Ectodermal cell (in vitro differentiated cells): Measurements from ENCODE around the gene ADAMTS6.

Source experiments
- H3K27ac ChIP-seq: 2 replicates; pipeline ENCODE4 v1.7.0; 2013; ENCODE audit warnings: mild to moderate bottlenecking, low read depth, low read length; ENCODE audit not compliant: insufficient read depth, poor library complexity, severe bottlenecking
- H3K27me3 ChIP-seq: 2 replicates; pipeline ENCODE4 v1.7.0; 2013; ENCODE audit warnings: mild to moderate bottlenecking, low read length; ENCODE audit not compliant: insufficient read depth, control insufficient read depth, poor library complexity, severe bottlenecking
- H3K36me3 ChIP-seq: one replicate; pipeline ENCODE4 v1.7.0; 2013; ENCODE audit warnings: low read length; ENCODE audit not compliant: control insufficient read depth, insufficient read depth
- H3K4me1 ChIP-seq: one replicate; pipeline ENCODE4 v1.7.0; 2013; ENCODE audit warnings: low read length; ENCODE audit not compliant: control insufficient read depth, insufficient read depth
- H3K4me3 ChIP-seq: 2 replicates; pipeline ENCODE4 v1.7.0; 2013; ENCODE audit warnings: low read depth, low read length, control low read depth; ENCODE audit not compliant: insufficient read depth
- H3K9me3 ChIP-seq: 2 replicates; pipeline ENCODE4 v1.7.0; 2013; ENCODE audit warnings: mild to moderate bottlenecking, low read length, moderate library complexity; ENCODE audit not compliant: control insufficient read depth
- WGBS, 2 experiments: methylation state at CpG; one replicate each; pipeline ENCODE4 v1.1.7; 2013; ENCODE audit warnings: missing lambda C conversion rate in 2 of 2; 5-methylcytosine and 5-hydroxymethylcytosine counted together

ADAMTS6 gene

DNA sequence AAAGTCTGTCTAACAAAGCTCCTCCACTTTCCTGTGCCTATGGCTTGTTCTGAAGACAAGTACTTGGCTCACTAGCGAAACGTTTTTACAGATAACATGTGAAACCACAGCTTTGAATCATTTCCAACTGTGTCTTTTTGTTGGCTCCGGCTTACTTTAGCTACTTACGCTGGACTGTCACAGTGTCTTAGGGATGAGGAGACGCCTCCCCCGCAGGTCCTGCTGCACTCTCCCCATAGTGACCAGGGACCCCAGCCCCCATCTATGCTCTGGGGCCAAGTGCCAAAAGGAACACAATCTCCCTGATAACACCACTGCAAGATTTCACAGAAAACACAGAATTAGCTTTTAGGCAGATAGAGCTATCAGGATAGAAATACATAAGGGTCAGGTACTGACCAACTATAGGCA lies 219.1 kb downstream of the ADAMTS6 start:
- Histone ChIP-seq H3K27me3 (no peaks in the 10 kb centered on the region), H3K27ac (no peak overlapping the region), H3K4me3 (no peak overlapping the region), H3K4me1 (peaks cover 11% of the 10 kb centered on the region), H3K36me3 (no peaks in the 10 kb centered on the region), H3K9me3 (no peaks in the 10 kb centered on the region)
- WGBS, 2 experiments, result 58 to 65% methylated on average over 6 of the region's 6 CpGs

DNA sequence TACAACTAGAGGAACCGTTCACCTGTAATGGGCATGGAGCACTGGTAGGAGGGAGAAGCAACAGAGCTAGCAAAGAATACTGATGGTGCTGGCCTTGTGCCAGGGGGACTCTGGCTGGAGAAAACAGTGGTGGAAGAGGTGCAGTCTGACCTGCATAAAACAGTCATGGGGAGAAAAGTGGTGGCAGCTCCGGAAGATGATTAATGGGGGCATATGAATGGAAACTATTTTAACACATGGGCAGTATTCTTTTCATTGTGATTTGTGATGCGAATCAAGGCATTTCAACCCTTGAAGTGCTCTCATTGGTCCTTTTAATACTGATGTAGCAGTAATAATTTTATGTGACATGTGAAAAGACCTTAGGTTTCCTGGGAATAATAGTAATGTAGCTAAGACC lies 219.6 kb downstream of the ADAMTS6 start:
- 95 to 98% methylated on average over 3 of the region's 3 CpGs for WGBS, 2 experiments

DNA sequence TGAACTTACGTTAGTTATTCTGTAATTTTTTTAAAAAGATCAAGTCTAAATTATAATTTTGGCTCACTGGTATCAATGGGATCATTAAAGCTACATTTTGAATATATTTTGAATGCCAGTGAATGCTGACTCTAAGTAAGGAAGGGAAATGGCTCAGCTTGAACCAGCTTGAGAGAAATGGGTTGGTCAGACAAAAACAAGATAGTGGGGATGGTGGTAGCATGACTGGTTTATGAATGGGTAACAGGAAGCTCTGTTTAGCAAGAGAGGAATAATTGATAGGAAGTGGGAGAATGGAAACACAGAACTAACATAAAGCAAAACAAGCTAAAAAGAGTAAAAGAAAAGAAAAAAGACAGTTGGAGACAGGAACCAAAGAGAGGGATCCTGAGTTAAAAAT lies 220.2 kb downstream of the ADAMTS6 start:
- Histone ChIP-seq H3K27ac (no peak overlapping the region), H3K4me1 (peaks cover 11% of the 10 kb centered on the region), H3K4me3 (no peak overlapping the region), H3K9me3 (no peaks in the 10 kb centered on the region), H3K36me3 (no peaks in the 10 kb centered on the region), H3K27me3 (no peaks in the 10 kb centered on the region)
- 100% methylated on average over 1 of the region's 1 CpG; no CpG with 5 or more reads in 1 of the 2 experiments for WGBS, 2 experiments

More for the DNA sequence above, 219.6 kb downstream of the ADAMTS6 start:
- Histone ChIP-seq H3K36me3 (no peaks in the 10 kb centered on the region), H3K27ac (no peak overlapping the region), H3K4me1 (peaks cover 11% of the 10 kb centered on the region), H3K27me3 (no peaks in the 10 kb centered on the region), H3K4me3 (no peak overlapping the region), H3K9me3 (no peaks in the 10 kb centered on the region)

DNA sequence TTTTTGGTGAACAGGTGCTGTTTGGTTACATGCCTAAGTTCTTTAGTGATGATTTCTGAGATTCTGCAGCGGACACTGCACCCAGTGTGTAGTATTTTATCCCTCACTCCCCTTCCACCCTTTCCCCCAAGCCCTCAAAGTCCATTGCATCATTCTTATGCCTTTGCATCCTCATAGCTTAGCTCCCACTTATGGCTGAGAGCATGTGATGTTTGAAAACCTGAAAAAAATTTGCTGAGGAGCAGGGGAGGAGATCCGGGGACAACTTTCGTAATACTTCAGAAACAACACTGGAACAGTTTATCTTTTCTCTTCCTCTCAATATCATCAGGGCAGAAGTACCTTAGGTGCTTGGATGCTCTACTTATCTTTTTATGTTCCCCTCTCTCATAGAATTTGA lies 226.4 kb downstream of the ADAMTS6 start:
- Histone ChIP-seq H3K4me3 (no peak overlapping the region), H3K36me3 (no peaks in the 10 kb centered on the region), H3K27me3 (no peaks in the 10 kb centered on the region), H3K9me3 (no peaks in the 10 kb centered on the region), H3K27ac (no peak overlapping the region), H3K4me1 (no peaks in the 10 kb centered on the region)
- WGBS, 2 experiments, result 93 to 94% methylated on average over 3 of the region's 3 CpGs

DNA sequence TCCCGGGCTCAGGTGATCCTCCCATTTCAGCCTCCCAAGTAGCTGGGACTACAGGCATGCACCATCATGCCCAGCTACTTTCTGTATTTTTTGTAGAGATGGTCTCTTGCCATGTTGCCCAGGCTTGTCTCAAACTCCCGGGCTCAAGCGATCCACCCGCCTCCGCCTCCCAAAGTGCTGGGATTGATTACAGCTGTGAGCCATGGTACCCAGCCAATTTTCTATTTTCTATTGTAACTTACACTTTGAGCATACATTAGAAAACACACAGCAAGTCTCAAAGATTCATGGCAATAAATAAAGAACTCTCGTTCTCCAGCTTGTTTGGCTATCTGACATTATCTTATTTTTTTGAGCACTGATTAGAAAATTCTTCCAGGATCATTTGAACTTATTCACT lies 228.7 kb downstream of the ADAMTS6 start:
- no peak overlapping the region for H3K27ac ChIP-seq
- 93% methylated on average over 6 of the region's 6 CpGs for WGBS, 2 experiments

DNA sequence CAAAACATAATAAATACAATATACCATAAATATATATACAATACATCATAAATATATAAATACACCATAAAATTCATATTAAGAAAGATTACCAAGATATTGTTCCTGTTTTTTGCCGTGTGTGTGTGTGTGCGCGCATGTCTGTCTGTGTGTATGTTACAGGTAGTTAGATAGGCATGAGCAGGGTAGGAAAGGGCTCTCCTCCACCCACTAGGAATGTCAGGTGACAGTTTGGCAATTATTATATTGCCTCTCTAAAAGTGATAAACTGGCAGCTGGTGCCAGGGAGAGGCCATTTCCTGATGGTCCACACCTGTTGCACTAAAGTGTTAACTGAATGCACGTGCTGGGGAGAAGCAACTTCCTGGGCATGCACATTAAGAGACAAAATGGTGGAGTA lies 232.8 kb downstream of the ADAMTS6 start:
- 93% methylated on average over 4 of the region's 4 CpGs for WGBS, 2 experiments
- Histone ChIP-seq H3K36me3 (no peaks in the 10 kb centered on the region), H3K9me3 (no peaks in the 10 kb centered on the region), H3K27ac (no peak overlapping the region), H3K4me3 (no peak overlapping the region), H3K4me1 (no peaks in the 10 kb centered on the region), H3K27me3 (no peaks in the 10 kb centered on the region)

More for the DNA sequence above, 228.7 kb downstream of the ADAMTS6 start:
- H3K4me3 ChIP-seq, result no peak overlapping the region
- no peaks in the 10 kb centered on the region for H3K27me3 ChIP-seq
- no peaks in the 10 kb centered on the region for H3K9me3 ChIP-seq
- H3K4me1 ChIP-seq, result no peaks in the 10 kb centered on the region
- no peaks in the 10 kb centered on the region for H3K36me3 ChIP-seq

DNA sequence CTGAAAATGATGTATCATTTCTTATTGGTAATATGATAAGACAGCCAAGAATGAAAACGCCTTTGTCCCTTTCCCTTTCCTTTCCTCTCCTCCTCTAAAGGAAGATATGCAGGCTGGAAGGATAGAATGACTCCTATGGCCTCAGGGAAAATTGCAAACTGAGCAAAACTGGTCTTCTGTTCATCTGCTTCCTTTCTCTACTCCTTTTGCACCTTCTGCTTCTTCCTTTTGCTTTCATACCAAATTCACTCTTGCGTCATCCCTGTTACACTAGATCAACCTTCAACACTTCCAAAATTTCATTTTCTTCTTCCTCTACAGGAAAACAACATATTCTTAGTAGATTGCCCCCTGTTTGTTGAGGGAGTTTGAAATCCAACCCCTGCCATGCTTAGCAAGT lies 234.1 kb downstream of the ADAMTS6 start:
- WGBS, 2 experiments, result 92 to 100% methylated on average over 2 of the region's 2 CpGs
- H3K27ac ChIP-seq, result no peak overlapping the region

DNA sequence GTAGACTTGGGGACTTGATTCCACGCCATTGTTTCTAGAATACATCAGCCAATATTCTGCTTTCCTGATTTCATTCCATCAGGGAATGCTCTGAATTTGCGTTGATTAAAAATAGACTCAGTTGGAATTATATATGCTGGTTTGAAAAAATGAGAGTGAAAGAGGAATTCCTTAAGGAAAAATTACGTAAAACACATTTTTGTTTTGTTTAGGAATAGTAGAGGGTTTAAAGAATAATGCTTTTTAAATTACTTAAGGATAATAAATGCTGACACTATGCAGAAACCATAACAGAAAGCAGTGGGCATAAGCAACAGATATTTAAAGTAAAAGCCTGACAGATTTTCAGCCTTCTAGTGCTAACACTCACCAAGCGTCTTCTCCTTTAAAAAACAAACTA lies 235.0 kb downstream of the ADAMTS6 start:
- Histone ChIP-seq H3K4me3 (no peak overlapping the region), H3K9me3 (no peaks in the 10 kb centered on the region), H3K36me3 (no peaks in the 10 kb centered on the region), H3K27ac (no peak overlapping the region), H3K4me1 (no peaks in the 10 kb centered on the region), H3K27me3 (no peaks in the 10 kb centered on the region)
- WGBS, 2 experiments, result 88 to 95% methylated on average over 3 to 4 of the region's 4 CpGs

More for the DNA sequence above, 234.1 kb downstream of the ADAMTS6 start:
- no peak overlapping the region for H3K4me3 ChIP-seq
- no peaks in the 10 kb centered on the region for H3K9me3 ChIP-seq
- no peaks in the 10 kb centered on the region for H3K27me3 ChIP-seq
- H3K36me3 ChIP-seq, result no peaks in the 10 kb centered on the region
- H3K4me1 ChIP-seq, result no peaks in the 10 kb centered on the region

DNA sequence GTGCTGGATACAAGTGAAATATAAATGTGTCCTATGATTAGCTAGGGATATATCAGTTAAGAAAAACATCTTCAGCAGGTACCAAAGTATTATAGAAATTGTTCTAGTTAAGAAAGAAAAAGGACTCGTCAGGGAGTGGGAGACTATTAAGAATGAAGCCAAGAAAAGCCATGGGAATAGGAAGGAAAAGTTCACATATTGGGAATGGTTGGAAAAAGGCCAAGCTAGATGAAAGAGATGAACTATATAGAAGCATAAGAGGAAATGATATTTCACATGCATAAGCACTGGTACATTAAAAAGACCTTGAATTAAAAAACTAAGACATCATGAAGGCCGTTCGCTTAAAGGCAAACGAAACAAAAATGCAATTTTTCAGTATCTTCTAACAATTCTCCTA lies 237.7 kb downstream of the ADAMTS6 start:
- H3K27ac ChIP-seq, result no peak overlapping the region
- H3K4me1 ChIP-seq, result no peaks in the 10 kb centered on the region
- 97 to 98% methylated on average over 4 of the region's 4 CpGs for WGBS, 2 experiments
- no peaks in the 10 kb centered on the region for H3K36me3 ChIP-seq
- H3K4me3 ChIP-seq, result no peak overlapping the region
- H3K9me3 ChIP-seq, result no peaks in the 10 kb centered on the region
- no peaks in the 10 kb centered on the region for H3K27me3 ChIP-seq

DNA sequence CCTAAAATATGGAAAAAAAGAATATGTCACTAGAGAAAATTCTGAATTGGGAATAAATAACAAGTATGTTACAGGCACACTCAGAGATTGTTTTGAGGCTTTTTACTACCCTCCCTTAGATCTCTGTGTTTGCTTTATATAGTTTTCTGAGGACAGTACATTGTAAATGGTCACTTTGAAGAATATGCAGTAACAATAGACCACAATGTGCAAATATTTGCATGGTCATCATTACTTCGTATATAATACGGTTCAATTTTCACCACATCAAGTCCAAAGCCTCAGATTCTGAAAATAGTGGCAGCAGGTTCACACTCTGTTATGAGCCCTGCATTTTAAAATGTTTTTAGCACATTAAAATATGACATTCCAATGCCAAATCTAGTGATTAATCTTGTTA lies 238.6 kb downstream of the ADAMTS6 start:
- Histone ChIP-seq H3K36me3 (no peaks in the 10 kb centered on the region), H3K4me3 (no peak overlapping the region), H3K27me3 (no peaks in the 10 kb centered on the region), H3K27ac (no peak overlapping the region), H3K9me3 (no peaks in the 10 kb centered on the region), H3K4me1 (no peaks in the 10 kb centered on the region)
- 89 to 96% methylated on average over 2 of the region's 2 CpGs for WGBS, 2 experiments

DNA sequence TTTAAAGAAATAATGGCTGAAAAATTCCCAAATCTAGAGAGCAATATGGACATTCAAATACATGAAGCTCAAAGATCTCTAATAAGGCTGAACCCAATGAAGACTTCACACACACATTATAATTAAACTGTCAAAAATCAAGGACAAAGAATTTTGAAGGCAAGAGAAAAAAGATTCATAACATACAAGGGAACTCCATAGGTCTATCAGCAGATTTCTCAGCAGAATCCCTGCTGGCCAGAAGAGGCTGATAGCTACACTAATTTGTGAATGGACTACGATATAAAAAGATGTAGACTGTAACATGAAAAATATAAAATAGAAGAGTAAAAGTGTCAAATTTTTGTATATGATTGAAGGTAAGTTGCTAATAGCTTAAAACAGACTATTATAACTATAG lies 251.9 kb downstream of the ADAMTS6 start:
- Histone ChIP-seq H3K27me3 (no peaks in the 10 kb centered on the region), H3K27ac (no peak overlapping the region), H3K36me3 (no peaks in the 10 kb centered on the region), H3K4me3 (no peak overlapping the region), H3K9me3 (peaks cover 3% of the 10 kb centered on the region), H3K4me1 (no peaks in the 10 kb centered on the region)
- 85% methylated on average over 1 of the region's 1 CpG; no CpG with 5 or more reads in 1 of the 2 experiments for WGBS, 2 experiments
